Stimulated activated CD4-positive, alpha-beta T cell treated with anti-CD3 and anti-CD28 coated beads, Interleukin-2, amount 100 ng/mL, for 48 hours (primary cell): Measurements from ENCODE around the gene RNLS.
"Not testable (repeated sequence)": the region's sequence is repeated elsewhere in the genome, so short reads cannot be mapped to it uniquely, and the experiment has no call there.

Experiments
- DNase-seq, 2 donors: peaks; one replicate each; pipeline ENCODE4 v3.0.0-alpha.2; 2020

The RNLS gene

GRCh38 chr10:88332503-88333247, 250.4 kb downstream of the RNLS start:
- DNase-seq = no peak

- no peak for DNase-seq
Observed at GRCh38 chr10:88330174-88330573, 252.9 kb downstream of the RNLS start.

- no peak for DNase-seq
Observed at GRCh38 chr10:88322324-88323063, 260.6 kb downstream of the RNLS start.

GRCh38 chr10:88319960-88320517, 263.1 kb downstream of the RNLS start:
- no peak for DNase-seq

GRCh38 chr10:88318803-88319202, 264.3 kb downstream of the RNLS start:
- no peak for DNase-seq

GRCh38 chr10:88317099-88317498, 266.0 kb downstream of the RNLS start:
- DNase-seq = no peak

- no peak for DNase-seq
Observed at GRCh38 chr10:88316292-88316861, 266.7 kb downstream of the RNLS start.

GRCh38 chr10:88315755-88316154, 267.4 kb downstream of the RNLS start:
- DNase-seq = no peak

- no peak for DNase-seq
Observed at GRCh38 chr10:88314362-88314761, 268.8 kb downstream of the RNLS start.

- no peak for DNase-seq
Observed at GRCh38 chr10:88313878-88314277, 269.2 kb downstream of the RNLS start.

GRCh38 chr10:88312855-88313254, 270.3 kb downstream of the RNLS start:
- DNase-seq = no peak

GRCh38 chr10:88311264-88311663, 271.9 kb downstream of the RNLS start:
- no peak for DNase-seq

GRCh38 chr10:88309365-88309764, 273.8 kb downstream of the RNLS start:
- no peak for DNase-seq

GRCh38 chr10:88308361-88308760, 274.8 kb downstream of the RNLS start:
- not testable (repeated sequence) for DNase-seq

GRCh38 chr10:88299787-88300186, 283.3 kb downstream of the RNLS start:
- DNase-seq = no peak

GRCh38 chr10:88297103-88297502, 286.0 kb downstream of the RNLS start:
- no peak for DNase-seq

GRCh38 chr10:88293651-88294230, 289.4 kb downstream of the RNLS start:
- DNase-seq = no peak

GRCh38 chr10:88293073-88293472, 290.0 kb downstream of the RNLS start:
- DNase-seq = no peak

GRCh38 chr10:88292185-88292514, 291.0 kb downstream of the RNLS start:
- no peak for DNase-seq

- no peak for DNase-seq
Observed at GRCh38 chr10:88291289-88292184, 291.6 kb downstream of the RNLS start.

GRCh38 chr10:88289342-88289741, 293.8 kb downstream of the RNLS start:
- no peak for DNase-seq

GRCh38 chr10:88288320-88289059, 294.6 kb downstream of the RNLS start:
- no peak for DNase-seq
